C4-2B (cell line): ENCODE data around the gene TSPAN18.

ENCODE experiments used
- ZFX ChIP-seq: fragments of 450-650 bp; IDR thresholded peaks from 2 replicates; pipeline ENCODE4 v1.6.1; 2017
- TF ChIP-seq, protein P1 (sequence below): fragments of 450-650 bp; conservative IDR thresholded peaks from 2 replicates; pipeline ENCODE4 v1.5.1; 2017; ENCODE audit warnings: mild to moderate bottlenecking

DNA sequence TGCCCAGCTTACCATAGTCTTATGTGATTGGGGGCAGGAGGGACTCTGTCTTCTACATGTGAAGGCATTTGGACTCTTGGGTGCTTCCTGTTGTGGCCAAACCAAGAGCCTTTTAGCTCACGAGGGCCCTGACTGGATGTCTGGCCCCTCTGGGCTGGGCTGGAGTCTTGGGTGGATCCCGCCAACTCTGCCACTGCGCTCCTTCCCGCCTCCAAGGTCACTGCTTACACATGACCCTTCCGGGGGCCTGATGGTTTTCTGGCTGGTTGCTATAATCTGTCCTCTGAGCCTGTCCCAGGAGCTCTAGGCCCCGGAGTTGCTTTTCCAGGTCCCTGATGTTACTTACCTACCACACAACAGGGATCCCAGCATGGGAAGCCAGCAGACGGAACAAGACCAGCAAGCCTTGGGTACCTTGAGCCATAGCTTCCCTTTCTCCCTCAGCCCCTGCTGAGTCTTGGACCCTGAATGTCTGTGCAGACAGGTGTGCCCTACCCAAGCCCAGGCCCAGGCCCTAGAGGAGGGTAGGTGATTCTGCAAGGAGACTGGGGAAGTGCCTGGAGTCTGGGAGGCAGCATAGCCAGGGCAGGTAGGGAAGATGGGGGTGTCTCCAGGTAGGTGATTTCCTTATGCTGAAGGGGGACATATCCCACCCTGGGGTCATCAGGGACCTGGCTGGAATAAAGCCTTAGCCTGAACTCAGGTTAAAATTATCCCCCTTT is 100.3 kb downstream of the TSPAN18 start:
- TF ChIP-seq, protein P1, sequence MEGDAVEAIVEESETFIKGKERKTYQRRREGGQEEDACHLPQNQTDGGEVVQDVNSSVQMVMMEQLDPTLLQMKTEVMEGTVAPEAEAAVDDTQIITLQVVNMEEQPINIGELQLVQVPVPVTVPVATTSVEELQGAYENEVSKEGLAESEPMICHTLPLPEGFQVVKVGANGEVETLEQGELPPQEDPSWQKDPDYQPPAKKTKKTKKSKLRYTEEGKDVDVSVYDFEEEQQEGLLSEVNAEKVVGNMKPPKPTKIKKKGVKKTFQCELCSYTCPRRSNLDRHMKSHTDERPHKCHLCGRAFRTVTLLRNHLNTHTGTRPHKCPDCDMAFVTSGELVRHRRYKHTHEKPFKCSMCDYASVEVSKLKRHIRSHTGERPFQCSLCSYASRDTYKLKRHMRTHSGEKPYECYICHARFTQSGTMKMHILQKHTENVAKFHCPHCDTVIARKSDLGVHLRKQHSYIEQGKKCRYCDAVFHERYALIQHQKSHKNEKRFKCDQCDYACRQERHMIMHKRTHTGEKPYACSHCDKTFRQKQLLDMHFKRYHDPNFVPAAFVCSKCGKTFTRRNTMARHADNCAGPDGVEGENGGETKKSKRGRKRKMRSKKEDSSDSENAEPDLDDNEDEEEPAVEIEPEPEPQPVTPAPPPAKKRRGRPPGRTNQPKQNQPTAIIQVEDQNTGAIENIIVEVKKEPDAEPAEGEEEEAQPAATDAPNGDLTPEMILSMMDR = no peak
- TF ChIP-seq ZFX = no peak
